NCI-H526 treated with DMSO at 0.1 percent for 48 hours (cell line): ENCODE measurements around the gene MCOLN3.
"Not testable (repeated sequence)": the region's sequence is repeated elsewhere in the genome, so short reads cannot be mapped to it uniquely, and the experiment has no call there.

Source experiments
- DNase-seq: peaks from one replicate; lab custom pipeline; 2025; lab: John Stamatoyannopoulos, UW

MCOLN3 gene

GRCh38 chr1:84991097-84991920 is 57.0 kb downstream of the MCOLN3 start:
- no peak for DNase-seq

- no peak for DNase-seq
These were observed 59.7 kb downstream of the MCOLN3 start for GRCh38 chr1:84988588-84988987.

- DNase-seq: not testable (repeated sequence)
These were observed 61.7 kb downstream of the MCOLN3 start for GRCh38 chr1:84986561-84986960.

GRCh38 chr1:84985365-84985764 is 62.9 kb downstream of the MCOLN3 start:
- DNase-seq: peak; percentile 21

- no peak for DNase-seq
These were observed 65.9 kb downstream of the MCOLN3 start for GRCh38 chr1:84982395-84982794.

- DNase-seq: no peak
These were observed 73.3 kb downstream of the MCOLN3 start for GRCh38 chr1:84975035-84975434.

- DNase-seq: no peak
These were observed 74.6 kb downstream of the MCOLN3 start for GRCh38 chr1:84973498-84974334.

GRCh38 chr1:84972377-84972987 is 75.8 kb downstream of the MCOLN3 start:
- DNase-seq: no peak

- no peak for DNase-seq
These were observed 76.3 kb downstream of the MCOLN3 start for GRCh38 chr1:84971957-84972356.

GRCh38 chr1:84969489-84970250 is 78.6 kb downstream of the MCOLN3 start:
- DNase-seq: no peak

- DNase-seq: no peak
These were observed 79.4 kb downstream of the MCOLN3 start for GRCh38 chr1:84968865-84969264.

GRCh38 chr1:84968101-84968500 is 80.2 kb downstream of the MCOLN3 start:
- no peak for DNase-seq
